Breast epithelium (tissue), 3 donors: ENCODE data around the gene COL18A1.

Source experiments
- POLR2AphosphoS5 ChIP-seq, 3 donors: sonication (generic); formaldehyde crosslinking; IDR thresholded peaks; one replicate each; pipeline ENCODE4 v1.6.1; 2017; ENCODE audit warnings: antibody characterized with exemption in 3 of 3
- TF ChIP-seq, protein P1 (sequence below), 3 donors: fragments of 450-650 bp; IDR thresholded peaks; one replicate each; pipeline ENCODE4 v1.5.1; 2016 to 2017; ENCODE audit warnings: antibody characterized with exemption in 3 of 3, mild to moderate bottlenecking in 3 of 3, moderate library complexity in 3 of 3

DNA sequence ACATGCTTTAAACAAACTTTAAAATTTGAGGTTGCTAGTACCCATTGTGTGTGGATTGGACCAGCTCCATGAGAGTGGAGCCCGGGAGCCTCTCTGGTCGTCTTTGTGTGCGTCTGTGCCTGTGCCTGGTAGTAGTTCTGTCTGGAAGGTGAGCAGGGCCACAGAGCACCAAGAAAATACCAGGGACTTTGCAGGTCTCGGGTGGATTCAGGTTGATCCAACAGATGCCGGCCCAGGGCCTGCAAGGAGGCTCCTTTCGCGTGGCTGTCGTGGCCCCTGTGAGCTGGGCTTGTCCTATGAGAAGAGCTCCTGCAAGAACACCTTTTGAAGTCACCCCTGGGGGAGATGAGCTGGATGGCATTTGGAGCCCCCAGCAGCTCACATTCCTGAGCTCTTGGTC lies 28.3 kb downstream of the COL18A1 start:
- TF ChIP-seq, protein P1, sequence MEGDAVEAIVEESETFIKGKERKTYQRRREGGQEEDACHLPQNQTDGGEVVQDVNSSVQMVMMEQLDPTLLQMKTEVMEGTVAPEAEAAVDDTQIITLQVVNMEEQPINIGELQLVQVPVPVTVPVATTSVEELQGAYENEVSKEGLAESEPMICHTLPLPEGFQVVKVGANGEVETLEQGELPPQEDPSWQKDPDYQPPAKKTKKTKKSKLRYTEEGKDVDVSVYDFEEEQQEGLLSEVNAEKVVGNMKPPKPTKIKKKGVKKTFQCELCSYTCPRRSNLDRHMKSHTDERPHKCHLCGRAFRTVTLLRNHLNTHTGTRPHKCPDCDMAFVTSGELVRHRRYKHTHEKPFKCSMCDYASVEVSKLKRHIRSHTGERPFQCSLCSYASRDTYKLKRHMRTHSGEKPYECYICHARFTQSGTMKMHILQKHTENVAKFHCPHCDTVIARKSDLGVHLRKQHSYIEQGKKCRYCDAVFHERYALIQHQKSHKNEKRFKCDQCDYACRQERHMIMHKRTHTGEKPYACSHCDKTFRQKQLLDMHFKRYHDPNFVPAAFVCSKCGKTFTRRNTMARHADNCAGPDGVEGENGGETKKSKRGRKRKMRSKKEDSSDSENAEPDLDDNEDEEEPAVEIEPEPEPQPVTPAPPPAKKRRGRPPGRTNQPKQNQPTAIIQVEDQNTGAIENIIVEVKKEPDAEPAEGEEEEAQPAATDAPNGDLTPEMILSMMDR (IDR thresholded peaks at IDR 0.05), result no peak
- no peak for TF ChIP-seq POLR2AphosphoS5 (IDR thresholded peaks at IDR 0.05)
